GM12878 (cell line): ENCODE measurements around the gene TTR. TPM values are rescaled to one million over a fixed set of nuclear protein-coding genes. Genes with fewer than 3 reads are reported as not detected.
A peak's percentile ranks its signal among the peaks of the same experiment; 100 is the strongest.

ENCODE experiments used
- ATAC-seq: fragments of 200-7000 bp; cut with Tn5 transposase; 3 replicates; pipeline ENCODE4 v1.9.1; 2020; ENCODE audit warnings: mild to moderate bottlenecking, moderate library complexity
- BruUV-seq: library from RNA; stranded (reverse); fragments of 400-500 nt; replicated peaks from 2 replicates; lab custom pipeline; 2021; lab: Mats Ljungman, UMichigan
- CTCF ChIA-PET: fragments of 300-600 bp; sonication (Branson Sonifier 250); formaldehyde crosslinking; extraction: SDS; loops from one replicate; lab custom pipeline; 2021; ENCODE audit warnings: inconsistent platforms; lab: Yijun Ruan, JAX
- POLR2A ChIA-PET: fragments of 350-600 bp; formaldehyde crosslinking; extraction: SDS; loops from one replicate; lab custom pipeline; 2021; ENCODE audit warnings: inconsistent platforms; lab: Charles Lee
- RAD21 ChIA-PET: fragments of 300-600 bp; sonication (Branson Sonifier 250); formaldehyde crosslinking; loops from one replicate; lab custom pipeline; 2023; ENCODE audit warnings: antibody characterized with exemption; ENCODE audit not compliant: unreplicated experiment; lab: Charles Lee
- SMC1A ChIA-PET: fragments of 300-600 bp; sonication (Branson Sonifier 250); formaldehyde crosslinking; loops from one replicate; lab custom pipeline; 2023; ENCODE audit not compliant: unreplicated experiment, uncharacterized antibody; lab: Charles Lee
- DNase-seq: peaks from one replicate; pipeline ENCODE4 v3.0.0-alpha.2; 2011; ENCODE audit warnings: low read depth, low spot score
- FAIRE-seq: peaks from 3 replicates; lab custom pipeline; 2011; peaks lifted over from hg19 to GRCh38; lab: Jason Lieb, UNC
- H2AFZ ChIP-seq: 2 replicates; pipeline ENCODE4 v1.6.0; 2011; ENCODE audit warnings: low read depth, low read length, control low read depth; ENCODE audit not compliant: control insufficient read depth
- H3K27ac ChIP-seq: 2 replicates; pipeline ENCODE4 v1.5.1; 2011; ENCODE audit warnings: control low read depth; ENCODE audit not compliant: control insufficient read depth, insufficient read depth
- H3K27me3 ChIP-seq, 2 experiments: replicated peaks in 1 of 2; 2 replicates each; pipeline versions ENCODE4 v1.6.0 to v1.6.1; 2011; ENCODE audit warnings: low read length in 1 of 2; ENCODE audit not compliant: control insufficient read depth in 2 of 2, insufficient read depth in 2 of 2
- H3K36me3 ChIP-seq, 2 experiments: 2 replicates each; pipeline ENCODE4 v1.5.1; 2011; ENCODE audit warnings: low read length in 1 of 2; ENCODE audit not compliant: control insufficient read depth in 2 of 2, insufficient read depth in 2 of 2
- H3K4me1 ChIP-seq: 2 replicates; pipeline ENCODE4 v1.6.1; 2011; ENCODE audit warnings: mild to moderate bottlenecking, low read length, moderate library complexity, mixed read lengths; ENCODE audit not compliant: control insufficient read depth, insufficient read depth
- H3K4me2 ChIP-seq: 2 replicates; pipeline ENCODE4 v1.6.0; 2011; ENCODE audit warnings: control low read depth; ENCODE audit not compliant: control insufficient read depth, insufficient read depth
- H3K4me3 ChIP-seq: fragments of 200-600 bp; sonication (generic); 2 replicates; pipeline ENCODE4 v1.5.1; 2016
- H3K79me2 ChIP-seq: 2 replicates; pipeline ENCODE4 v1.6.0; 2011; ENCODE audit warnings: low read length; ENCODE audit not compliant: control insufficient read depth, insufficient read depth
- H3K9ac ChIP-seq: 2 replicates; pipeline ENCODE4 v1.8.0; 2011; ENCODE audit warnings: low read length, control low read depth, mixed read lengths; ENCODE audit not compliant: control insufficient read depth, insufficient read depth
- H3K9me3 ChIP-seq: replicated peaks from 3 replicates; pipeline ENCODE4 v1.5.1; 2011; ENCODE audit warnings: mild to moderate bottlenecking, low read length; ENCODE audit not compliant: control insufficient read depth, insufficient read depth
- H4K20me1 ChIP-seq: 2 replicates; pipeline ENCODE4 v1.6.0; 2011; ENCODE audit not compliant: control insufficient read depth, insufficient read depth
- BMI1 ChIP-seq: fragments of 450-650 bp; IDR thresholded peaks from 2 replicates; pipeline ENCODE4 v1.6.1; 2016; ENCODE audit warnings: mild to moderate bottlenecking, moderate library complexity, borderline replicate concordance
- E2F4 ChIP-seq: IDR thresholded peaks from 2 replicates; pipeline ENCODE4 v1.6.1; 2012; ENCODE audit warnings: low read depth, low read length, improper control_type of control experiment
- RAD21 ChIP-seq: IDR thresholded peaks from 2 replicates; pipeline ENCODE4 v1.6.1; 2011; ENCODE audit warnings: mild to moderate bottlenecking, low read depth, low read length, moderate library complexity; ENCODE audit not compliant: insufficient read depth
- WGBS: methylation state at CpG from one replicate; pipeline ENCODE4 v1.1.6; 2016; ENCODE audit warnings: low lambda C conversion rate; ENCODE audit not compliant: insufficient replicate concordance, insufficient coverage; ENCODE audit errors: missing lambda C conversion rate; 5-methylcytosine and 5-hydroxymethylcytosine counted together
- in situ Hi-C: fragments of 300-500 bp; cut with MboI; formaldehyde crosslinking; loops from 9 replicates; pipeline ENCODE4 v1.14.3; 2018; ENCODE audit warnings: mixed read lengths
- intact Hi-C: fragments of 100-400 bp; cut with micrococcal nuclease; formaldehyde crosslinking; loops from one replicate; pipeline ENCODE4 v1.14.2; 2022; ENCODE audit not compliant: unreplicated experiment
- polyA plus RNA-seq, 11 experiments: library from polyadenylated mRNA; depleted of rRNA in 4 of 11; unstranded in 6 of 11; stranded (reverse) in 5 of 11; fragments of >200 nt; fragmentation: Nextera tagmentation in 4 of 11; fragmentation: Illumina TruSeq in 1 of 11; extraction: Ambion mirVana in 4 of 11; extraction: Trizol in 1 of 11; gene quantifications; 1 replicate in 1 of 11; 2 replicates in 10 of 11; pipeline versions ENCODE4 v1.2.1 to v1.2.3, GENCODE V29; 2011 to 2016; ENCODE audit warnings: inconsistent platforms in 2 of 11, missing spikeins in 2 of 11, low read depth in 1 of 11
- total RNA-seq, 4 experiments: library from RNA; depleted of rRNA in 3 of 4; stranded (reverse); fragments of >200 nt in 3 of 4; fragmentation: Illumina TruSeq in 1 of 4; extraction: Trizol in 1 of 4; gene quantifications; 2 replicates each; pipeline versions ENCODE4 v1.2.1 to v1.2.3, GENCODE V29; 2013 to 2021

The TTR gene
- total and polyA plus RNA-seq, 10 of the 15 experiments (the other 5 are each of a cell fraction or from before 2014, with no cell fraction given) = 0.05 to 1.2 TPM; not detected in 8

DNA sequence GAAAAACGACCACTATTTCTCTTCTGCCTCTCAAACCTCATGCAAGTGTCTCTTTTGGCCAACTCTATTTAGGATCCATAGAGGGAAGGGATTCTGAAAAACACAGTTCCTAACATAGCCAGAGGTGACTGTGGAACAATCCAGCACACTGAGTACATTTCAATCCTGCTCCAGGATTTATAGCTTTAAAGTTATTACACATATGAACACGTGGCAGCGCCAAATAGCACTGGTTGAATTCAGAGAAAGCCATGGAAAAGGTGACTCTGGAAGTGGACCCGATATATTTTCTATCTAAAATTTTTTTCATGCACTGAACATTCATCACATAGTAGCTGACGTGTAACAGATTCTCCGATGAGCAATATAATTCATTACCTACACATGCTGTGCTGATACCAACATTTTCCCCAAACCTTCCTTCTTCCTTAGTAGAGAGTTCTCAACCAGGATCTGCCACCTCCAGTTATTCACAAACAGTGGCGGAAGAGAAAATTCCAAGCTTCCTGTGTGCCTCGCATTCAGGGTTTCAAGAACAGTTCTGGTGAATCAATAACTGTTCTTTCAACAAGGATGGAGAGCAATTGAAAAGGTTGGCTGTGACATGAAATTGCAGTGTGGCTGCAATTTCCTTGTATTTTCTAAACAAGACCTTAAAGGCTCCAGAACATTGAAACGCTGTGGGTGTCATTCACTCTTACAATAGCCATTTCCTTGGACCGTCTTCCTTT is 25.7 kb upstream of the TTR start:
- Histone ChIP-seq H3K79me2 (no peaks in the 10 kb centered on the region), H2AFZ (no peak overlapping the region; the same call in 1 of the 2 replicates), H3K4me3 (no peak overlapping the region), H3K27ac (no peak overlapping the region), H3K4me2 (no peak overlapping the region), H3K27me3 (no peaks in the 10 kb centered on the region), H3K4me1 (no peaks in the 10 kb centered on the region), H3K36me3 (no peaks in the 10 kb centered on the region), H3K9me3 (no peaks in the 10 kb centered on the region), H4K20me1 (no peaks in the 10 kb centered on the region), H3K9ac (no peak overlapping the region)
- no peak for TF ChIP-seq E2F4
- no peak for TF ChIP-seq BMI1
- TF ChIP-seq RAD21 = peak; percentile 13; the same call in 1 of the 2 replicates
- BruUV-seq = no TSS peak
- DNase-seq = no peak
- RAD21 ChIA-PET = interaction anchor here (0.6 to 1.8 kb wide), 4 partner anchors 10 to 570 kb away, joined by 3 to 10 read pairs (median 4); no protein-coding TSS in a partner anchor
- FAIRE-seq = no peak
- no peak for ATAC-seq
- in situ Hi-C loops = no loop called here
- SMC1A ChIA-PET = interaction anchor here (0.7 to 5.0 kb wide), 5 partner anchors 55 to 153 kb away, joined by 3 to 34 read pairs (median 3); no protein-coding TSS in a partner anchor
- 51% methylated on average over 10 of the region's 10 CpGs for WGBS
- POLR2A ChIA-PET = no interaction called here
- CTCF ChIA-PET = interaction anchor here (0.7 to 2.4 kb wide), 8 partner anchors 10 to 596 kb away, joined by 3 to 8 read pairs (median 4); no protein-coding TSS in a partner anchor
- intact Hi-C loops = no loop called here
